AG10803 (cell line): Measurements from ENCODE around the gene PARM1.

Source experiments
- DNase-seq: peaks from one replicate; pipeline ENCODE4 v3.0.0; 2010; ENCODE audit warnings: low read depth
- H3K4me3 ChIP-seq: 2 replicates; pipeline ENCODE4 v1.5.1; 2011; ENCODE audit warnings: mild to moderate bottlenecking, low read length, control low read depth
- TF ChIP-seq, protein P1 (sequence below): conservative IDR thresholded peaks from 2 replicates; pipeline ENCODE4 v1.5.1; 2011; ENCODE audit warnings: mild to moderate bottlenecking, low read length, control low read depth, inconsistent platforms

The PARM1 gene

DNA sequence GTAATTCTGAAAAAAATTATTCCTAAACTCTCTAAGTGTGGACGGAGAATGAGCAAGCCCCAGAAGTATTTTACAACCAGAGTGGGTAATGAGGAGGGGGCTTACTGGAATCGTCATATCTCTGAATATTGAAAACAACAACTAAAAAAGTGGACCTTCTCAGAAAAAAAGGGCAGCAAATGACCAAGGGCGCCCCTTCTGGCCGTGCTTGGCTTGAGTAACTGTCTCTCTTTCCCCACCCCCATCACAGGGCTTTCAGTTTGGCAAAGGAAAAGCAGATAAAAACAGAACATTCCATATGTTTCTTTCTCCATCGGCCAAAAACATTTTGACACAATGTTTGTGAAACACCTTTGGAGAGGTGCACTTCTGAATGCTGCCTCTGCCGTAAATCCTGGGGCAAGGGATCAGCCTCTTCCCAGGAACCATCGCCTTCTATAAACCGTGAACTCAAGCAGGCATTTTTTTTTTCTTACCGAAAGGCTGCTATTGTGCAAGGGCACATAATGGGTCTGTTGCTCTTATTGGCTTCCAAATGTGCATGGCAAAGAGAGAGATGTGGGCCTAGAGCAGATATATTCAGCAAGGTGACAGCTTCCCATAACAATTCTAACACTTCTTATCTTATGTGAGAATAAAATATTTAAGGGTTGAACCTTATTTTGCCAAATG, 115.4 kb downstream of the PARM1 start:
- TF ChIP-seq, protein P1, sequence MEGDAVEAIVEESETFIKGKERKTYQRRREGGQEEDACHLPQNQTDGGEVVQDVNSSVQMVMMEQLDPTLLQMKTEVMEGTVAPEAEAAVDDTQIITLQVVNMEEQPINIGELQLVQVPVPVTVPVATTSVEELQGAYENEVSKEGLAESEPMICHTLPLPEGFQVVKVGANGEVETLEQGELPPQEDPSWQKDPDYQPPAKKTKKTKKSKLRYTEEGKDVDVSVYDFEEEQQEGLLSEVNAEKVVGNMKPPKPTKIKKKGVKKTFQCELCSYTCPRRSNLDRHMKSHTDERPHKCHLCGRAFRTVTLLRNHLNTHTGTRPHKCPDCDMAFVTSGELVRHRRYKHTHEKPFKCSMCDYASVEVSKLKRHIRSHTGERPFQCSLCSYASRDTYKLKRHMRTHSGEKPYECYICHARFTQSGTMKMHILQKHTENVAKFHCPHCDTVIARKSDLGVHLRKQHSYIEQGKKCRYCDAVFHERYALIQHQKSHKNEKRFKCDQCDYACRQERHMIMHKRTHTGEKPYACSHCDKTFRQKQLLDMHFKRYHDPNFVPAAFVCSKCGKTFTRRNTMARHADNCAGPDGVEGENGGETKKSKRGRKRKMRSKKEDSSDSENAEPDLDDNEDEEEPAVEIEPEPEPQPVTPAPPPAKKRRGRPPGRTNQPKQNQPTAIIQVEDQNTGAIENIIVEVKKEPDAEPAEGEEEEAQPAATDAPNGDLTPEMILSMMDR: no peak
- no peak for DNase-seq
- no peak overlapping the region for H3K4me3 ChIP-seq

DNA sequence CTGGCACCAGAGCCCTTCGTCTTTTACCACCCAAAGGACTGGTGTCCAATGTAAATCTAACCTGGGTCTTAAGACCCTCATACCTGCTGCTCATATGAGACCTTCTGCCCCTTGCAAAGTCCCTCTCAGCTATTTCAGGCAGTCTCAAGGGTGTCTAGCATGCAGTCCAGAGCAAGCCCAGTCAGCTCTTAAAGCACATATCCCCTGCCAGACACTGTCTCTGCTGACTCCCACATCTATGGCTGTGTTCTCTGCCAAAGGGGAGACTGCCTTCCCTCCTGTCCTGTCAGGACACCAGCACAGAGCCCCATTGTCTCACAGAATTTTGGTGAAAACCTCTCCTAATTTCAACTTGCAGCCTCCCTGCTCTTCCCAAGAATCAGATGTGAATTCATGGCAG, 118.5 kb downstream of the PARM1 start:
- H3K4me3 ChIP-seq: no peak overlapping the region
- DNase-seq: no peak
- TF ChIP-seq, protein P1: no peak

DNA sequence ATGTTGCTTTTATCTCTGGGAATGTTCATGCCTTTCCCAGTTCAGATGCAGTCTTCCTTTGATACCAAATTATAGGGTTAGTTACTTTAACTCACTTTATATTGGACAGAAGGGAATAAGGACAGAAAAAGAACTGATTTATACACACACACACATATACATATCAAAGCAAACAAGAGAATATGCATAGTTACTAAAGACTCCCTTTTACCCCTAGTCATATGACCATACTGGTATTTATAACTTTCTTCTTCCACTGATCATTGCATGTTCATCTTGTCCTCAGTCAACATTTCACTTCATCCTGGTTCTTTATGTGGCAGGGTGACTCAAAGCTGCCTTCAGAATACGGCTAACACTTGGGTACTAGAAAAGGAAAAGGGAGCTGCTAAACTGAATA, 120.4 kb downstream of the PARM1 start:
- no peak overlapping the region for H3K4me3 ChIP-seq
- TF ChIP-seq, protein P1: no peak
- DNase-seq: no peak

DNA sequence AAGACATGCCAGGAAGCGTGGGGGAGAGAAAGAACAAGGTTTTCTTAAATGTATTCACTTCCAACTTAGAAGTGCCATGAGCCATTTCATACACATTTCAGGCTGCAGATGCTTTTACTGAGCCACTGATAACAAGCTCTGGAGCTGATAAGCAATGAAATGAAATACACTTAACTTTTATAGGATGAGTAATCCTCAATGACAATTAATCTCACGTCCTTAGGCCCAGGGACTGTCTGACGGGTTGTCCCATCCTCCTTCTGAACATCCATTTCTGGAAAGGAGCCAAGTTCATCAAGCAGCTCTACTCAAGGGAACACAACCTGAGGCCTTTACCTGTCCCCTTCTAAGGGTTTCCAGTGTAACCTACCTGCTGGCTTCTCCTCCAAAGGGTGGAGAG, 121.2 kb downstream of the PARM1 start:
- TF ChIP-seq, protein P1: no peak
- H3K4me3 ChIP-seq: no peak overlapping the region
- no peak for DNase-seq

DNA sequence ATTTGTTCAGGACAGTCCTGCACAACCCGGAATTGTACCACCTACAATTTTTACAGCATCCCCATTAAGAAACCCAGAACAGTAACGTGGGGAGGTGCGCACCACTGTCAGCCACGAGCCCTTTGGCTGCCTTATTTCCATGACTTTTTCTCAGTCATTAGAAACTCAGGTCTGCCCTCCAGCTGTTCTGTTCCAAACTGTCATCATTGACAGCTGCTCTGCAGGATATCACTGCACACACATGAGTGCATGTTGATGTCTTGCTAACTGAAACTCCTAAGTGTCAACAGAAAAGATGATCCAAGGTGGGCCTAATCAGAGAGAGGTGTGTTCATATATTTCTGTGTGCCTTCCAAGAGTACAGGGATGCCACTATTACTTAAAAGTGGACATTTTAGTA, 123.4 kb downstream of the PARM1 start:
- no peak overlapping the region for H3K4me3 ChIP-seq
- TF ChIP-seq, protein P1: no peak
- DNase-seq: no peak

DNA sequence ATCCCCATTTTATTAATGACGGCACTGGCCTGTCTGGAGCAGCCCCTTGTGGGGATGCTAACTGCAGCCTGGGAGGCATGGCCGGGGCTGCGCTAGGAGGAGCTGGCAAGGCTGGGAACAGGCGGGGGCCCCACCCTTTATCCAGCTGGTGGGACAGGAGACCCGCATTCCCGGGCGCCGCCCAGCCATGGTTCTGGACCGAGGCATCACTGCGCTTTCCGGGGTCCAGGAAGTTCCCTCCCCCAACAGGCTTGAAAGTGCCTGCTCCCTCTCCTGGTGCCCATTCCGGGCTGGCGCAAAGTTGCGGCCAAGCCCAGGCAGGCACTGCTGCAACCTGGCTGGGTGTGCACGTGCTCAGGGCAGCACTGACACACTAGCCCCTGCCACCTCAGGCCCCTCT, 124.5 kb downstream of the PARM1 start:
- DNase-seq: no peak
- H3K4me3 ChIP-seq: no peak overlapping the region
- TF ChIP-seq, protein P1: no peak

DNA sequence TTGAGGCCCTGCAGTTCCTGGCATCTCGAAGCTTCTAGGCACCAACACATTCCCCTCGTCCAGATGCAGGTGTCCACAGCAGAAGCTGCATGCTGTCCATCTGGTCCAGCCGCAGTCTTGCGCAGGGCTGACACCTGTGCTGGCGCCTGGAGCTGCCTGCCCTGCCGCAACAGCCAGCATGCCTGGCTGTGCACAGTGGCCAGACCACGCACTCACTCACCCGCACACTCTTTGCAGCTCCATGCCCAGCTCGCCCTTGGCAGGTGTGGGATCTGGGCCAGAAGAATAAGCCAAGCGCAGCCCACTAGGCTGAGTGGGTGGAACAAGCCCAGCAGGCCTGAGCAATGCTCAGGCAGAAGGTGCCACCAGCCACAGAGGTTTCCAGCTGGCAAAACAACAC, 125.6 kb downstream of the PARM1 start:
- TF ChIP-seq, protein P1: no peak
- no peak for DNase-seq
- no peak overlapping the region for H3K4me3 ChIP-seq
